SJSA1 (cell line): Measurements from ENCODE around the gene ANKLE2. TPM values are rescaled to one million over a fixed set of nuclear protein-coding genes. Genes with fewer than 3 reads are reported as not detected.
"Not testable (repeated sequence)": the region's sequence is repeated elsewhere in the genome, so short reads cannot be mapped to it uniquely, and the experiment has no call there.

Experiments used
- DNase-seq, 2 experiments: peaks; one replicate each; pipeline ENCODE4 v3.0.0-alpha.2; 2015 to 2020; ENCODE audit warnings: low spot score in 2 of 2, low read depth in 1 of 2
- H3K27ac ChIP-seq: fragments of 250-450 bp; sonication (Bioruptor Pico); 2 replicates; pipeline ENCODE4 v1.5.1; 2020; ENCODE audit warnings: mild to moderate bottlenecking, moderate library complexity
- H3K27me3 ChIP-seq: fragments of 250-450 bp; sonication (Bioruptor Pico); replicated peaks from 2 replicates; pipeline ENCODE4 v1.5.1; 2020; ENCODE audit warnings: mild to moderate bottlenecking, moderate library complexity
- H3K36me3 ChIP-seq: fragments of 250-450 bp; sonication (Bioruptor Pico); 2 replicates; pipeline ENCODE4 v1.5.1; 2020; ENCODE audit warnings: mild to moderate bottlenecking
- H3K4me1 ChIP-seq: fragments of 250-450 bp; sonication (Bioruptor Pico); replicated peaks from 2 replicates; pipeline ENCODE4 v1.6.1; 2021; ENCODE audit warnings: mild to moderate bottlenecking
- H3K4me3 ChIP-seq: fragments of 250-450 bp; sonication (Bioruptor Pico); 2 replicates; pipeline ENCODE4 v1.5.1; 2020; ENCODE audit warnings: mild to moderate bottlenecking
- H3K9me3 ChIP-seq: fragments of 250-450 bp; sonication (Bioruptor Pico); replicated peaks from 2 replicates; pipeline ENCODE4 v1.5.1; 2020; ENCODE audit warnings: mild to moderate bottlenecking
- total RNA-seq: library from RNA; depleted of rRNA; stranded (reverse); fragments of >200 nt; shearing (Covaris generic); gene quantifications from 2 replicates; pipeline ENCODE4 v1.2.3, GENCODE V29; 2014; rRNA removed

ANKLE2 gene
- total RNA-seq = 64.0 and 72.6 TPM in 2 replicates

- peak within 1 kb of the TSS; percentile 85 for H3K27ac ChIP-seq
- DNase-seq = peak in 1 of 2 experiments; percentile 75
- H3K4me3 ChIP-seq = peak within 1 kb of the TSS; percentile 99
- no peaks in the 10 kb centered on the region for H3K9me3 ChIP-seq
- H3K36me3 ChIP-seq = peaks cover 37% of the 10 kb centered on the region
- no peaks in the 10 kb centered on the region for H3K27me3 ChIP-seq
- peaks cover 15% of the 10 kb centered on the region for H3K4me1 ChIP-seq
Observed at GRCh38 chr12:132761032-132761920, at the start of gene ANKLE2. TSS of gene ANKLE2 (minus strand) at chr12:132761832. CDS start at chr12:132761798, 34 bp downstream.

- not testable (repeated sequence) for DNase-seq, H3K27ac ChIP-seq, H3K4me3 ChIP-seq, H3K27me3 ChIP-seq, H3K9me3 ChIP-seq
- Histone ChIP-seq H3K36me3 (peaks cover 68% of the 10 kb centered on the region), H3K4me1 (peaks cover 24% of the 10 kb centered on the region)
Observed at GRCh38 chr12:132809391-132809790, 47.8 kb upstream of the ANKLE2 start.

- H3K4me3 ChIP-seq = no peak overlapping the region
- H3K27ac ChIP-seq = no peak overlapping the region
- no peak for DNase-seq
- peaks cover 5% of the 10 kb centered on the region for H3K4me1 ChIP-seq
- peaks cover 82% of the 10 kb centered on the region for H3K36me3 ChIP-seq
- no peaks in the 10 kb centered on the region for H3K27me3 ChIP-seq
- no peaks in the 10 kb centered on the region for H3K9me3 ChIP-seq
Observed at GRCh38 chr12:132807295-132808092, 45.9 kb upstream of the ANKLE2 start.

DNA sequence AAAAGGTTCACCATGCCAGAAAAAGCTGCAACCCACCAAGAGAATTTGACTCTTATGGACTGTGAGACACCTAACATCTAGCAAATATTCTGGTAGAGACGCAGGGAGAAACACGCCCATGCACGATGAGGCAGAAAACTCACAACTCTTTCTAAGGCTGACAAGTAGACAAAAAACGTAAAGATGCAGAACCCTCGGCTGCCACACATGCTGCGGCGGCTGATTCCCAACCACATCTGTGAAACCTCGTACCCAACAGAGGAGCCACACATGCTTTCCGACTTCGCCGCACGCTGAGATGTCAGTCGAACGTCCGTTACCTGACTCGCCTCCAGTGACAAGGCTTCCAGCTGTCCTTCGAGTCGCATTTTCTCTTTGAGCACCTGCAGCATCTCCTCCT lies 45.2 kb upstream of the ANKLE2 start:
- H3K27me3 ChIP-seq = no peaks in the 10 kb centered on the region
- no peak for DNase-seq
- no peaks in the 10 kb centered on the region for H3K4me1 ChIP-seq
- no peak overlapping the region for H3K27ac ChIP-seq
- no peaks in the 10 kb centered on the region for H3K9me3 ChIP-seq
- no peak overlapping the region for H3K4me3 ChIP-seq
- peaks cover 78% of the 10 kb centered on the region for H3K36me3 ChIP-seq

DNA sequence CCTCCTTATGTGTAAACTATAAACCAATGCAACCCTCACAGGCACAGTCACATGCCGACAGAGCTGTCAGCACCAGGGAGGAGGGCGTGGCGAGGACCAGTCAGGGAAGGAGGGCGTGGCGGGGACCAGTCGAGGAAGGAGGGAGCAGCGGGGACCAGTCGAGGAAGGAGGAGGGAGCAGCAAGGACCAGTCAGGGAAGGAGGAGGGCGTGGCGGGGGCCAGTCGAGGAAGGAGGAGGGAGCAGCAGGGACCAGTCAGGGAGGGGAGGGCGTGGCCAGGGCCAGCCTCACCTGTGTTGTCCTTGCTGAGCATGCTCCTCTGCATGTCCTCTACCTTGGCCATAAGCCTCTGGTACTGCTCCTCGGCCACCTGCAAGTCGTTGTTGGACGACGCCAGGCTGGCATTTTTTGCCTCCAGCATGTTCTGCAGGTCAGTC lies 42.8 kb upstream of the ANKLE2 start:
- H3K36me3 ChIP-seq = peaks cover 81% of the 10 kb centered on the region

GRCh38 chr12:132803888-132804287 lies 42.3 kb upstream of the ANKLE2 start:
- Histone ChIP-seq H3K36me3 (peaks cover 87% of the 10 kb centered on the region), H3K27me3 (no peaks in the 10 kb centered on the region), H3K27ac (no peak overlapping the region), H3K4me1 (no peaks in the 10 kb centered on the region), H3K9me3 (no peaks in the 10 kb centered on the region), H3K4me3 (no peak overlapping the region)
- no peak for DNase-seq

More for the DNA sequence above, 42.8 kb upstream of the ANKLE2 start:
- H3K27me3 ChIP-seq = no peaks in the 10 kb centered on the region
- H3K27ac ChIP-seq = no peak overlapping the region
- H3K4me1 ChIP-seq = no peaks in the 10 kb centered on the region
- no peak overlapping the region for H3K4me3 ChIP-seq
- no peaks in the 10 kb centered on the region for H3K9me3 ChIP-seq
- DNase-seq = no peak

DNA sequence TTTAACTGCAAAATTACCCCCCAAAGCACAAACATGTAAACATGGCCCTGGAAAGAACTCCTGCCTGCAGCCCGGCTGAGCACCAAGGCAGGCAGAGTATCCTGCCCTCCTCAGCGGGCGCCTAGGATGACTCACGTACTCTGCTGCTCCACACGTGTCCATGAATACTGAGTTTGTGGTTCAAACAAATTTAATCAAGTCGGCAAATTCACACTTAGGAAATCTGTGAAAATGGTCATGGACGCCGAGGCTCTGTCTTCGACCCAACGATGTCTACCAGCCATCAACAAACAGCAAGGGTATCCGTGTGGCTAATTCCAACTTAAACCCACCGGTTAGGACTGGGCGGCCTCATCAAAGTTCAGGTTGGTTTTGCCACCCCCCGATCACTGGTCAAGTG lies 41.5 kb upstream of the ANKLE2 start:
- Histone ChIP-seq H3K27ac (no peak overlapping the region), H3K36me3 (peaks cover 83% of the 10 kb centered on the region), H3K9me3 (no peaks in the 10 kb centered on the region), H3K4me1 (no peaks in the 10 kb centered on the region), H3K4me3 (no peak overlapping the region), H3K27me3 (no peaks in the 10 kb centered on the region)
- no peak for DNase-seq

DNA sequence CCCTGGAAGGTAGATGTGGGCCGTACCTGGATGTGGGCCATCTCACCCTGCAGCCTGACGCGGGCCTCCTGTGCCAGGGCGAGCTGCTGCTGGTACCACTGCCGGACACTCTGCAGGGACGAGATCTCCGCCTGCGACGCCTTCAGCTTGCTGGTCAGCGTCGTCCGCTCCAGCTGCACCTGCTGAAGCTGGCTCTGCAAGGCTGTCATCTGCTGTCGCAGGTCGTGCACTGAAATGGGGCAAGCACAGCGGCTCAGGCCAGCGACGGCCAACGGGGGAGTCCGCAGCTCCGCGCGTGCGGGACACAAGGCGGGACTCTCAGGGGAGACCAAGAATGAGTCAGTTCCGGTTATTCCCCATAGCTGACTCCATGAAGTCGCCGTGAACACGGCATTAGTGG lies 40.1 kb upstream of the ANKLE2 start:
- Histone ChIP-seq H3K27ac (no peak overlapping the region), H3K4me3 (no peak overlapping the region), H3K36me3 (peaks cover 85% of the 10 kb centered on the region), H3K27me3 (no peaks in the 10 kb centered on the region), H3K9me3 (no peaks in the 10 kb centered on the region), H3K4me1 (no peaks in the 10 kb centered on the region)
- DNase-seq = no peak

DNA sequence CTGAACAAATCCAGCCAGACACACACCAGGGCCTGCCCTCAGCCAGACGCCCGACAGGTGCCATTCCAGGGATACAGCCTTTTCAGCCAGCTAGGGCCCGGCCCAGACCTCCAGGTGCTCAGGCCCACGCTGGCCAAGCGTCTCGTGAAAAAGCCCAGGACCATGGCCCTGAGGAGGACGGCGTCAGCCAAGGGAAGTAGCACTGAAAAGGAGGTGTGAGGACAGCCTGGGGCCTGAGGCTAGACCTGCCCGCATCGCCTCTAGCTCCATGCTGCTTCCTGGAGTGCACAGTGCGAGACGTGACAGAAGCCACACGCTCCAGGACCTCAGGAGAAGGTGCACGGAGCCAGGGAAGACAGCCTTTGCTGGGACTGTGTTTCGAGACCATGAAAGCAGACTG lies 37.2 kb upstream of the ANKLE2 start:
- Histone ChIP-seq H3K9me3 (no peaks in the 10 kb centered on the region), H3K27ac (no peak overlapping the region), H3K4me3 (no peak overlapping the region), H3K36me3 (peaks cover 89% of the 10 kb centered on the region), H3K4me1 (no peaks in the 10 kb centered on the region), H3K27me3 (no peaks in the 10 kb centered on the region)
- DNase-seq = no peak

DNA sequence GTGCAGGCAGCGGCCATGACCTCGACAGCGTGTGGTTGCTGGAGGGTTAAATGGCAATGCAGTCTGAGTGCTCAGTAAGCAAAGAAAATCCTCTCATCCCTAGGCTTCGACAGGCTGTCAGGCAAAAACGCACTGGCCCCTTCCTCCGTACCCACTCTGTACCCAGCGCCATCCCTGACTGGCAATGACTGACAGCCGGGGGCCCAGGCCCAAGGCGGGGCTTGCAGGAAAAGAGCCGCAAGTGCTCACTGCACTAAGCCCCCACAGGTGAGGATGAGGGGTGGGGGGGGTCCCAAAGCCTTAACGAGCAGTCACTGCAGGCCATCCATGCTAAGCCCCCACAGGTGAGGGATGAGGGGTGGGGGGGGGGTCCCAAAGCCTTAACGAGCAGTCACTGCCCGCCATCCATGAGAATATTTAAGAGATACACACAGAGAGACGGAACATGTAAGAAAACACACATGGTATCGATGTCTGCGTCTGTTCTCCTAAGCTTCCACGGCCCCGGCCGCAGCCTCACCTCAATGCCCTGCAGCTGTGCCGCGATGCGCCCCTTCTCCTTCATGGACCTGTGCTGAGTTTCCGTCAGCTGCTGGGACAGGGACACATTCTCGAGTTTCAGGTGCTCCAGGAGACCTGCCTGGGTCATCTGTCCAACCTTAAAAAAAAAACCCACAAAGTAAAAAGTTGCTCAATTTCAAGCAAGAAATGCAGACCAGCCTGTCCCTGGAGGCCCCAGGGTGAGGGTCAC lies 36.4 kb upstream of the ANKLE2 start:
- no peaks in the 10 kb centered on the region for H3K27me3 ChIP-seq
- no peaks in the 10 kb centered on the region for H3K9me3 ChIP-seq
- no peak overlapping the region for H3K4me3 ChIP-seq
- DNase-seq = no peak
- H3K4me1 ChIP-seq = no peaks in the 10 kb centered on the region
- no peak overlapping the region for H3K27ac ChIP-seq
- H3K36me3 ChIP-seq = peaks cover 83% of the 10 kb centered on the region

DNA sequence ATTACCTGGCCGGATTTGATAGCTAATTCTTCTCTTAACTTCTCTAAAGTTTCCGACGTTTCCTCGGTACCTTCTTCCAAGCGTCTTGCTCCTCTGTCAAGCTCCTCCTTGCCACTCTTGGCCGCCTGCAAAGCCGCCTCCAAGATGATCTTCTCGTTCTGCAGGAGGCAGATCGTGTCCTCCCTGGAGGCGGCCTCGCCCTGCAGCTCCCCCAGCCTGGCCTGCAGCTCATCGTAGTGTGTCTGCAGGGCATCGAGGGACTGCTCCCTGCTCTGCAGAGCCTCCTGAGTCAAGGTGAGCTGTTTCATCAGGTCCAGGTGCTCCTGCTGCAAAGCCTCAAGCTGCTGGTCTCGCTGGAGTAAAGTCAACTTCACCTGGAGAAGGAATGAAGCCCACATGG lies 34.2 kb upstream of the ANKLE2 start:
- no peak for DNase-seq
- H3K36me3 ChIP-seq = peaks cover 65% of the 10 kb centered on the region
- no peak overlapping the region for H3K27ac ChIP-seq
- no peaks in the 10 kb centered on the region for H3K4me1 ChIP-seq
- H3K27me3 ChIP-seq = no peaks in the 10 kb centered on the region
- H3K9me3 ChIP-seq = no peaks in the 10 kb centered on the region
- H3K4me3 ChIP-seq = no peak overlapping the region

GRCh38 chr12:132791940-132792339 lies 30.3 kb upstream of the ANKLE2 start:
- not testable (repeated sequence) for DNase-seq, H3K4me3 ChIP-seq, H3K27me3 ChIP-seq, H3K9me3 ChIP-seq, H3K27ac ChIP-seq, H3K4me1 ChIP-seq
- peaks cover 57% of the 10 kb centered on the region for H3K36me3 ChIP-seq

DNA sequence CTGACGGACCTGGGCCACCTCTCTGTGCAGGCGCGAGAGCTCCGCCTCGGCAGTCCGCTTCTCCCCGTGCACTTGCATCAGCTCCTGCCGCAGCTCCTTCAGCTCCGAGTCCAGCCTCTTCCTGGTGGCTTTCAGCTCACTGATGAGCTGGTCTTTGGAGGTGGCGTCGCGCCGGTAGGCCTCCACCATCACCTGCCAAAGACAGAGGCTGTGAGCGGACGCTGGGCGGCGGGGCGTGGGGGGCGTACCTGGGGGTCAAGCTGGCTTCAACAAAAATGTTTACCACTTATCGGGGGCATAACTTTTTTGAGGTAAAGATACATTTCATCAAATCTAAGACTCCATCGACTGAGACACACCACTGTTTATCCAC lies 27.5 kb upstream of the ANKLE2 start:
- DNase-seq = no peak
- peaks cover 54% of the 10 kb centered on the region for H3K36me3 ChIP-seq
- no peak overlapping the region for H3K4me3 ChIP-seq
- no peaks in the 10 kb centered on the region for H3K27me3 ChIP-seq
- no peaks in the 10 kb centered on the region for H3K9me3 ChIP-seq
- H3K4me1 ChIP-seq = no peaks in the 10 kb centered on the region
- no peak overlapping the region for H3K27ac ChIP-seq
